ENCODE data around the gene GPC6.

The GPC6 gene

GRCh38 chr13:93522501-93522900, 295.9 kb downstream of the GPC6 start:
- Histone ChIP-seq H3K27ac (ENCODE audit: extremely low read depth, low read depth, low read length) (no peak overlapping the region), H3K9me3 (ENCODE audit: control insufficient read depth, insufficient read depth, low read depth, low read length) (no peaks in the 10 kb centered on the region), H3K4me3 (ENCODE audit: low read depth, low read length) (no peak overlapping the region), H3K36me3 (ENCODE audit: control insufficient read depth in 2 of 2, insufficient read depth in 1 of 2, low read length in 2 of 2) (no peaks in the 10 kb centered on the region), H3K4me1 (ENCODE audit: control insufficient read depth, insufficient read depth, low read length) (no peaks in the 10 kb centered on the region)
- ChIA-PET CTCF (no interaction called here), POLR2A (no interaction called here)
- TF ChIP-seq ZNF16 (tag by site-specific recombination; IDR thresholded peaks at IDR 0.05; ENCODE audit: low read depth) (no peak), KLF16 (tag by site-specific recombination; IDR thresholded peaks at IDR 0.05) (no peak), ZNF175 (tag by site-specific recombination; IDR thresholded peaks at IDR 0.05) (no peak), ZNF548 (tag by site-specific recombination; IDR thresholded peaks at IDR 0.05) (no peak), ZNF426 (tag by site-specific recombination; IDR thresholded peaks at IDR 0.05) (no peak), MEIS1 (CRISPR knock-in tag; IDR thresholded peaks at IDR 0.05; ENCODE audit: borderline replicate concordance) (no peak), ZNF624 (tag by site-specific recombination; IDR thresholded peaks at IDR 0.05) (no peak), OVOL3 (tag by site-specific recombination; IDR thresholded peaks at IDR 0.05) (no peak), ZNF521 (tag by site-specific recombination; IDR thresholded peaks at IDR 0.05) (no peak), ZNF398 (tag by site-specific recombination; IDR thresholded peaks at IDR 0.05) (no peak), ZNF561 (tag by site-specific recombination; IDR thresholded peaks at IDR 0.05; ENCODE audit: borderline replicate concordance) (no peak), AEBP2 (tag by site-specific recombination; IDR thresholded peaks at IDR 0.05; ENCODE audit: borderline replicate concordance) (no peak), ZNF423 (tag by site-specific recombination; IDR thresholded peaks at IDR 0.05) (no peak), ZNF138 (tag by site-specific recombination; IDR thresholded peaks at IDR 0.05; ENCODE audit: borderline replicate concordance) (no peak)
- TF ChIP-seq, protein P1, sequence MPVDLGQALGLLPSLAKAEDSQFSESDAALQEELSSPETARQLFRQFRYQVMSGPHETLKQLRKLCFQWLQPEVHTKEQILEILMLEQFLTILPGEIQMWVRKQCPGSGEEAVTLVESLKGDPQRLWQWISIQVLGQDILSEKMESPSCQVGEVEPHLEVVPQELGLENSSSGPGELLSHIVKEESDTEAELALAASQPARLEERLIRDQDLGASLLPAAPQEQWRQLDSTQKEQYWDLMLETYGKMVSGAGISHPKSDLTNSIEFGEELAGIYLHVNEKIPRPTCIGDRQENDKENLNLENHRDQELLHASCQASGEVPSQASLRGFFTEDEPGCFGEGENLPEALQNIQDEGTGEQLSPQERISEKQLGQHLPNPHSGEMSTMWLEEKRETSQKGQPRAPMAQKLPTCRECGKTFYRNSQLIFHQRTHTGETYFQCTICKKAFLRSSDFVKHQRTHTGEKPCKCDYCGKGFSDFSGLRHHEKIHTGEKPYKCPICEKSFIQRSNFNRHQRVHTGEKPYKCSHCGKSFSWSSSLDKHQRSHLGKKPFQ (tag by site-specific recombination; IDR thresholded peaks at IDR 0.05): no peak

GRCh38 chr13:93525087-93525486, 298.5 kb downstream of the GPC6 start:
- Histone ChIP-seq H3K27ac (ENCODE audit: extremely low read depth, low read depth, low read length) (no peak overlapping the region), H3K4me1 (ENCODE audit: control insufficient read depth, insufficient read depth, low read length) (no peaks in the 10 kb centered on the region), H3K4me3 (ENCODE audit: low read depth, low read length) (no peak overlapping the region), H3K9me3 (ENCODE audit: control insufficient read depth, insufficient read depth, low read depth, low read length) (no peaks in the 10 kb centered on the region), H3K36me3 (ENCODE audit: control insufficient read depth in 2 of 2, insufficient read depth in 1 of 2, low read length in 2 of 2) (no peaks in the 10 kb centered on the region)
- ChIA-PET POLR2A (no interaction called here), CTCF (no interaction called here)
- TF ChIP-seq PBX3 (CRISPR knock-in tag; IDR thresholded peaks at IDR 0.05) (no peak), HOXA7 (CRISPR knock-in tag; IDR thresholded peaks at IDR 0.05; ENCODE audit: borderline replicate concordance) (no peak), ZNF121 (tag by site-specific recombination; IDR thresholded peaks at IDR 0.05) (no peak), ZNF23 (tag by site-specific recombination; IDR thresholded peaks at IDR 0.05; ENCODE audit: borderline replicate concordance) (no peak), ZNF132 (tag by site-specific recombination; IDR thresholded peaks at IDR 0.05; ENCODE audit: borderline replicate concordance) (no peak), ZNF571 (tag by site-specific recombination; IDR thresholded peaks at IDR 0.05) (no peak), ZNF664 (tag by site-specific recombination; IDR thresholded peaks at IDR 0.05) (no peak), SALL2 (tag by site-specific recombination; IDR thresholded peaks at IDR 0.05; ENCODE audit: borderline replicate concordance) (no peak), GLIS1 (tag by site-specific recombination; IDR thresholded peaks at IDR 0.05) (peak; percentile 39), MZF1 (tag by site-specific recombination; IDR thresholded peaks at IDR 0.05; ENCODE audit: borderline replicate concordance) (no peak), ZNF112 (tag by site-specific recombination; IDR thresholded peaks at IDR 0.05) (no peak), ZNF391 (tag by site-specific recombination; IDR thresholded peaks at IDR 0.05; ENCODE audit: borderline replicate concordance, low read depth) (no peak), FEZF1 (tag by site-specific recombination; IDR thresholded peaks at IDR 0.05) (peak; percentile 49; the same call in 1 of the 2 replicates)
- TF ChIP-seq, protein P2, sequence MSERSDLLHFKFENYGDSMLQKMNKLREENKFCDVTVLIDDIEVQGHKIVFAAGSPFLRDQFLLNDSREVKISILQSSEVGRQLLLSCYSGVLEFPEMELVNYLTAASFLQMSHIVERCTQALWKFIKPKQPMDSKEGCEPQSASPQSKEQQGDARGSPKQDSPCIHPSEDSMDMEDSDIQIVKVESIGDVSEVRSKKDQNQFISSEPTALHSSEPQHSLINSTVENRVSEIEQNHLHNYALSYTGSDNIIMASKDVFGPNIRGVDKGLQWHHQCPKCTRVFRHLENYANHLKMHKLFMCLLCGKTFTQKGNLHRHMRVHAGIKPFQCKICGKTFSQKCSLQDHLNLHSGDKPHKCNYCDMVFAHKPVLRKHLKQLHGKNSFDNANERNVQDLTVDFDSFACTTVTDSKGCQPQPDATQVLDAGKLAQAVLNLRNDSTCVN (tag by site-specific recombination; optimal IDR thresholded peaks at IDR 0.05): no peak
